ENCODE results near the gene C12orf76. TPM values are rescaled to one million over a fixed set of nuclear protein-coding genes. Genes with fewer than 3 reads are reported as not detected.

The C12orf76 gene
- total and polyA plus RNA-seq, 9 of the 15 experiments (the other 6 are each of a cell fraction or from before 2014, with no cell fraction given) = 6.3 to 38.6 (median 12.3) TPM

DNA sequence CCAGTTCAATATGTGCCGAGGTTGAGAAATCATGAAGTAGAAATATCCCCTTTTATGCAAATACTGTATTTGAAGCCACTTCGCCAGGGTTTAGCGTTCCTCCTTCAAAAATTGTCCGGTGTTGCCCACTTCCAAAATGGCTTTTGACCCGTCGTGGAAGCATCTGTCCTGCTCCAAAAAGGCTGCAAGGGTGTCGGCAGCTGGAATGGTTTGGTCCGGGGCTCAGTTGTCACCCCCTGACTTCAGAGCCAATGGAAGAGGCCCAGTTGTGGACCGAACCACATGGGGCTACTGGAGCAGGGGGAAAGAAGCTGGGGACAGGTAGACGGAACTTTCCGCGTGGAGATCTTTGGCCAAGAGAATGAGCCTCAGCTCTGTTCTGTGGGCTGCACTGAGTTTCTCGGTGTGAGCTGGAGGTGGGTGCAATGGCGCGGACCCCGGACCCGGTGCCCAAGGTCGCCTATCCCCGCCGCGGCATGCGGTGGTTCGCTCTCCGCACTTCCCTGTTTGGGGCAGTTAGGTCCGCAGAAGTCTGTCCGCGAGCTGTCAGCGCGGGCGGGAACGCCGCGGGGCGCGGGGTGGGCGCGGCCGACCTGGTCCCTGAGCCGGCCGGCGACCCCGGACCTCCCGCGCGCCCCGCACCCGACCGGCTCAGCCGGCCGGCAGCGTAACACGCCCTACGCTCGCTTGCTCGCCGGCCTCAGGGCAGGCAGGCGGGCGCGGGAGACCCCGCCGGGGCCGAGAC is 49.2 kb downstream of the C12orf76 start, which contains the start of gene ANKRD13A (continued):
- TF ChIP-seq, protein P1, sequence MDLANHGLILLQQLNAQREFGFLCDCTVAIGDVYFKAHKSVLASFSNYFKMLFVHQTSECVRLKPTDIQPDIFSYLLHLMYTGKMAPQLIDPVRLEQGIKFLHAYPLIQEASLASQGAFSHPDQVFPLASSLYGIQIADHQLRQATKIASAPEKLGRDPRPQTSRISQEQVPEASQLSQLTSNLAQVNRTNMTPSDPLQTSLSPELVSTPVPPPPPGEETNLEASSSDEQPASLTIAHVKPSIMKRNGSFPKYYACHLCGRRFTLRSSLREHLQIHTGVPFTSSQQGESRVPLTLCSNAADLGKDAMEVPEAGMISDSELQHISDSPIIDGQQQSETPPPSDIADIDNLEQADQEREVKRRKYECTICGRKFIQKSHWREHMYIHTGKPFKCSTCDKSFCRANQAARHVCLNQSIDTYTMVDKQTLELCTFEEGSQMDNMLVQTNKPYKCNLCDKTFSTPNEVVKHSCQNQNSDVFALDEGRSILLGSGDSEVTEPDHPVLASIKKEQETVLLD (IDR thresholded peaks at IDR 0.05) = no peak
- TF ChIP-seq PYGO2 (tag; IDR thresholded peaks at IDR 0.05) (no peak), ARNT (IDR thresholded peaks at IDR 0.05) (0 out of 4 replicates have a peak, but pooled peaks have one; percentile 30 to 43), EP400 (IDR thresholded peaks at IDR 0.05) (peak; percentile 86), SMARCA5 (IDR thresholded peaks at IDR 0.05) (no peak), MXI1 (IDR thresholded peaks at IDR 0.05; ENCODE audit: low read depth, low read length) (peak; percentile 62; the same call in 1 of the 2 replicates), ETV5 (CRISPR knock-in tag; IDR thresholded peaks at IDR 0.05; ENCODE audit: low read depth) (peak; percentile 28; the same call in 1 of the 2 replicates), ZNF77 (CRISPR knock-in tag; IDR thresholded peaks at IDR 0.05) (no peak), ZNF586 (CRISPR knock-in tag; conservative IDR thresholded peaks at IDR 0.05) (no peak), KDM4B (IDR thresholded peaks at IDR 0.05; ENCODE audit: borderline replicate concordance in 2 of 2, low read depth in 1 of 2) (peak in 1 of 2 experiments; percentile 42; a peak in 1 of 4 replicates), HDAC3 (IDR thresholded peaks at IDR 0.05; ENCODE audit: borderline replicate concordance, partially characterized antibody) (no peak), MCM3 (IDR thresholded peaks at IDR 0.05) (no peak), SP1 (CRISPR knock-in tag; IDR thresholded peaks at IDR 0.05) (peak; percentile 95), TEAD4 (IDR thresholded peaks at IDR 0.05; ENCODE audit: low read length) (peak; percentile 54), TEAD4 (CRISPR knock-in tag; IDR thresholded peaks at IDR 0.05; ENCODE audit: borderline replicate concordance) (no peak), HNRNPL (IDR thresholded peaks at IDR 0.05; ENCODE audit: low read depth, low read length) (no peak), CREBBP (IDR thresholded peaks at IDR 0.05; ENCODE audit: low read depth, low read length) (no peak), SMAD1 (IDR thresholded peaks at IDR 0.05; ENCODE audit: low read depth, low read length, partially characterized antibody) (no peak), THRAP3 (IDR thresholded peaks at IDR 0.05; ENCODE audit: borderline replicate concordance) (no peak)
- TF ChIP-seq, protein P2, sequence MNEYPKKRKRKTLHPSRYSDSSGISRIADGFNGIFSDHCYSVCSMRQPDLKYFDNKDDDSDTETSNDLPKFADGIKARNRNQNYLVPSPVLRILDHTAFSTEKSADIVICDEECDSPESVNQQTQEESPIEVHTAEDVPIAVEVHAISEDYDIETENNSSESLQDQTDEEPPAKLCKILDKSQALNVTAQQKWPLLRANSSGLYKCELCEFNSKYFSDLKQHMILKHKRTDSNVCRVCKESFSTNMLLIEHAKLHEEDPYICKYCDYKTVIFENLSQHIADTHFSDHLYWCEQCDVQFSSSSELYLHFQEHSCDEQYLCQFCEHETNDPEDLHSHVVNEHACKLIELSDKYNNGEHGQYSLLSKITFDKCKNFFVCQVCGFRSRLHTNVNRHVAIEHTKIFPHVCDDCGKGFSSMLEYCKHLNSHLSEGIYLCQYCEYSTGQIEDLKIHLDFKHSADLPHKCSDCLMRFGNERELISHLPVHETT (CRISPR knock-in tag; conservative IDR thresholded peaks at IDR 0.05 in 1 of 2, IDR thresholded peaks at IDR 0.05 in 1 of 2) = peak in 1 of 2 experiments; percentile 81; a peak in 2 of 4 replicates
- TF ChIP-seq, protein P3, sequence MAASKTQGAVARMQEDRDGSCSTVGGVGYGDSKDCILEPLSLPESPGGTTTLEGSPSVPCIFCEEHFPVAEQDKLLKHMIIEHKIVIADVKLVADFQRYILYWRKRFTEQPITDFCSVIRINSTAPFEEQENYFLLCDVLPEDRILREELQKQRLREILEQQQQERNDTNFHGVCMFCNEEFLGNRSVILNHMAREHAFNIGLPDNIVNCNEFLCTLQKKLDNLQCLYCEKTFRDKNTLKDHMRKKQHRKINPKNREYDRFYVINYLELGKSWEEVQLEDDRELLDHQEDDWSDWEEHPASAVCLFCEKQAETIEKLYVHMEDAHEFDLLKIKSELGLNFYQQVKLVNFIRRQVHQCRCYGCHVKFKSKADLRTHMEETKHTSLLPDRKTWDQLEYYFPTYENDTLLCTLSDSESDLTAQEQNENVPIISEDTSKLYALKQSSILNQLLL (CRISPR knock-in tag; IDR thresholded peaks at IDR 0.05; ENCODE audit: borderline replicate concordance) = no peak
- TF ChIP-seq, protein P4, sequence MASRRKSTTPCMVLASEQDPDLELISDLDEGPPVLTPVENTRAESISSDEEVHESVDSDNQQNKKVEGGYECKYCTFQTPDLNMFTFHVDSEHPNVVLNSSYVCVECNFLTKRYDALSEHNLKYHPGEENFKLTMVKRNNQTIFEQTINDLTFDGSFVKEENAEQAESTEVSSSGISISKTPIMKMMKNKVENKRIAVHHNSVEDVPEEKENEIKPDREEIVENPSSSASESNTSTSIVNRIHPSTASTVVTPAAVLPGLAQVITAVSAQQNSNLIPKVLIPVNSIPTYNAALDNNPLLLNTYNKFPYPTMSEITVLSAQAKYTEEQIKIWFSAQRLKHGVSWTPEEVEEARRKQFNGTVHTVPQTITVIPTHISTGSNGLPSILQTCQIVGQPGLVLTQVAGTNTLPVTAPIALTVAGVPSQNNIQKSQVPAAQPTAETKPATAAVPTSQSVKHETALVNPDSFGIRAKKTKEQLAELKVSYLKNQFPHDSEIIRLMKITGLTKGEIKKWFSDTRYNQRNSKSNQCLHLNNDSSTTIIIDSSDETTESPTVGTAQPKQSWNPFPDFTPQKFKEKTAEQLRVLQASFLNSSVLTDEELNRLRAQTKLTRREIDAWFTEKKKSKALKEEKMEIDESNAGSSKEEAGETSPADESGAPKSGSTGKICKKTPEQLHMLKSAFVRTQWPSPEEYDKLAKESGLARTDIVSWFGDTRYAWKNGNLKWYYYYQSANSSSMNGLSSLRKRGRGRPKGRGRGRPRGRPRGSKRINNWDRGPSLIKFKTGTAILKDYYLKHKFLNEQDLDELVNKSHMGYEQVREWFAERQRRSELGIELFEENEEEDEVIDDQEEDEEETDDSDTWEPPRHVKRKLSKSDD (conservative IDR thresholded peaks at IDR 0.05; ENCODE audit: low read length) = peak; percentile 53; the same call in 1 of the 2 replicates

Measured in K562 (cell line).